Astrocyte (in vitro differentiated cells and primary cell): ENCODE results near the gene LDLRAD4. TPM values are rescaled to one million over a fixed set of nuclear protein-coding genes. Genes with fewer than 3 reads are reported as not detected.

ENCODE experiments used
- DNase-seq: peaks from one replicate; pipeline ENCODE4 v3.0.0-alpha.2; 2010; ENCODE audit warnings: low read depth
- FAIRE-seq: peaks from 2 replicates; lab custom pipeline; 2011; peaks lifted over from hg19 to GRCh38; lab: Jason Lieb, UNC
- H2AFZ ChIP-seq: 2 replicates; pipeline ENCODE4 v1.6.0; 2012; ENCODE audit warnings: low read depth, low read length, inconsistent platforms
- H3K27ac ChIP-seq: 2 replicates; pipeline ENCODE4 v1.5.1; 2011; ENCODE audit warnings: low read depth, low read length, inconsistent platforms
- H3K27me3 ChIP-seq: 2 replicates; pipeline ENCODE4 v1.6.0; 2011; ENCODE audit warnings: low read length, inconsistent platforms; ENCODE audit not compliant: insufficient read depth
- H3K36me3 ChIP-seq: 2 replicates; pipeline ENCODE4 v1.5.1; 2011; ENCODE audit warnings: low read length, inconsistent platforms; ENCODE audit not compliant: insufficient read depth
- H3K4me1 ChIP-seq: 2 replicates; pipeline ENCODE4 v1.5.1; 2011; ENCODE audit warnings: low read length, inconsistent platforms; ENCODE audit not compliant: insufficient read depth
- H3K4me2 ChIP-seq: 2 replicates; pipeline ENCODE4 v1.6.0; 2012; ENCODE audit warnings: low read length, inconsistent platforms
- H3K4me3 ChIP-seq: 2 replicates; pipeline ENCODE4 v1.5.1; 2011; ENCODE audit warnings: low read depth, mild to moderate bottlenecking, low read length, inconsistent platforms; ENCODE audit not compliant: insufficient read depth
- H3K79me2 ChIP-seq: 2 replicates; pipeline ENCODE4 v1.6.0; 2012; ENCODE audit warnings: mild to moderate bottlenecking, low read length, inconsistent platforms; ENCODE audit not compliant: insufficient read depth
- H3K9ac ChIP-seq: 2 replicates; pipeline ENCODE4 v1.6.0; 2012; ENCODE audit warnings: mild to moderate bottlenecking, low read length, inconsistent platforms
- H3K9me3 ChIP-seq: 2 replicates; pipeline ENCODE4 v1.5.1; 2012; ENCODE audit warnings: low read depth, mild to moderate bottlenecking, low read length, inconsistent platforms; ENCODE audit not compliant: insufficient read depth
- H4K20me1 ChIP-seq: 2 replicates; pipeline ENCODE4 v1.6.0; 2012; ENCODE audit warnings: low read length, inconsistent platforms; ENCODE audit not compliant: insufficient read depth
- H3K27ac Mint-ChIP-seq: one replicate; pipeline ENCODE4 v1.8.0; 2021; ENCODE audit warnings: mild to moderate bottlenecking, mixed read lengths; ENCODE audit not compliant: unreplicated experiment
- H3K27me3 Mint-ChIP-seq: one replicate; pipeline ENCODE4 v1.8.0; 2021; ENCODE audit warnings: low read depth, mixed read lengths; ENCODE audit not compliant: unreplicated experiment
- H3K36me3 Mint-ChIP-seq: one replicate; pipeline ENCODE4 v1.8.0; 2021; ENCODE audit warnings: low read depth, mixed read lengths; ENCODE audit not compliant: unreplicated experiment
- H3K4me1 Mint-ChIP-seq: one replicate; pipeline ENCODE4 v1.8.0; 2021; ENCODE audit warnings: low read depth, mixed read lengths; ENCODE audit not compliant: unreplicated experiment
- H3K4me3 Mint-ChIP-seq: one replicate; pipeline ENCODE4 v1.8.0; 2021; ENCODE audit warnings: mild to moderate bottlenecking, moderate library complexity, mixed read lengths; ENCODE audit not compliant: unreplicated experiment
- H3K9me3 Mint-ChIP-seq: one replicate; pipeline ENCODE4 v1.8.0; 2021; ENCODE audit warnings: mild to moderate bottlenecking, mixed read lengths; ENCODE audit not compliant: unreplicated experiment
- CTCF ChIP-seq: IDR thresholded peaks from 2 replicates; pipeline ENCODE4 v1.5.1; 2011; ENCODE audit warnings: low read depth, mild to moderate bottlenecking, inconsistent platforms, low read length, moderate library complexity; ENCODE audit not compliant: insufficient read depth
- EZH2 ChIP-seq: IDR thresholded peaks from 2 replicates; pipeline ENCODE4 v1.6.1; 2012; ENCODE audit warnings: mild to moderate bottlenecking, low read length, inconsistent platforms; ENCODE audit not compliant: insufficient read depth
- total RNA-seq: library from RNA; stranded (reverse); gene quantifications from 2 replicates; pipeline ENCODE4 v1.2.1, GENCODE V29; 2021

Gene LDLRAD4
- total RNA-seq, 1 donor from 2014 or later, result 26.0 TPM

DNA sequence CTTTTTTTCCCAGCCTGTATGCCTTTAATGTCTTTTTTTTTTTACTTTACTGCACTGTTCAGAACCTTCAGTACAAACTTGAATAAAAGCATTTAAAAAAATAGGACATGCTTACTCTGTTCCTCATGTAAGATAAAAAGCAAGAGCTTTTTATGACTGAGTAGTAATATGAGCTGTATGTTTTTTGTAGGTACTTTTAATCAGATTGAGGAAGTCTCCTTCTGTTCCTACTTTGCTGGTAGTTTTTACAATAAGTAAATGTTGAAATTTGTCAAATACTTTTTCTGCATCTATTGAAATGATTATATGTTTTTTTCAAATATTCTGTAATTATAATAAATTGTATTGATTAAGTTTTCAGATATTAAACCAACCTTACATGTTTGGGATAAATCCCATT lies 318.0 kb downstream of the LDLRAD4 start:
- no peak overlapping the region for H3K27ac Mint-ChIP-seq
- H3K9me3 Mint-ChIP-seq, result no peaks in the 10 kb centered on the region
- TF ChIP-seq CTCF, result no peak
- no peak for TF ChIP-seq EZH2

GRCh38 chr18:13537022-13537780 lies 318.6 kb downstream of the LDLRAD4 start:
- peaks cover 7% of the 10 kb centered on the region for H3K27me3 ChIP-seq
- H4K20me1 ChIP-seq, result no peaks in the 10 kb centered on the region
- H3K36me3 ChIP-seq, result no peaks in the 10 kb centered on the region
- no peak overlapping the region for H3K4me2 ChIP-seq
- TF ChIP-seq EZH2 (no peak), CTCF (no peak)
- H3K79me2 ChIP-seq, result no peaks in the 10 kb centered on the region
- Mint-ChIP-seq H3K36me3 (peaks cover under 1% of the 10 kb centered on the region), H3K27me3 (peaks cover under 1% of the 10 kb centered on the region), H3K4me3 (no peak overlapping the region), H3K9me3 (no peaks in the 10 kb centered on the region), H3K27ac (no peak overlapping the region), H3K4me1 (peaks cover 2% of the 10 kb centered on the region)
- H3K9ac ChIP-seq, result no peak overlapping the region
- no peak for DNase-seq
- no peaks in the 10 kb centered on the region for H3K9me3 ChIP-seq
- H3K4me1 ChIP-seq, result no peaks in the 10 kb centered on the region
- no peak overlapping the region for H3K4me3 ChIP-seq
- H3K27ac ChIP-seq, result no peak overlapping the region
- no peak for FAIRE-seq
- no peak overlapping the region for H2AFZ ChIP-seq

More for the DNA sequence above, 318.0 kb downstream of the LDLRAD4 start:
- Histone ChIP-seq H3K4me2 (no peak overlapping the region), H3K79me2 (no peaks in the 10 kb centered on the region), H2AFZ (no peak overlapping the region), H3K27ac (no peak overlapping the region), H3K4me3 (no peak overlapping the region), H3K36me3 (no peaks in the 10 kb centered on the region), H3K27me3 (peaks cover 7% of the 10 kb centered on the region), H3K4me1 (no peaks in the 10 kb centered on the region), H4K20me1 (no peaks in the 10 kb centered on the region), H3K9ac (no peak overlapping the region), H3K9me3 (no peaks in the 10 kb centered on the region)
- FAIRE-seq (no peak), DNase-seq (no peak)
- no peak overlapping the region for H3K4me3 Mint-ChIP-seq
- H3K4me1 Mint-ChIP-seq, result no peaks in the 10 kb centered on the region
- H3K36me3 Mint-ChIP-seq, result no peaks in the 10 kb centered on the region
- no peaks in the 10 kb centered on the region for H3K27me3 Mint-ChIP-seq

DNA sequence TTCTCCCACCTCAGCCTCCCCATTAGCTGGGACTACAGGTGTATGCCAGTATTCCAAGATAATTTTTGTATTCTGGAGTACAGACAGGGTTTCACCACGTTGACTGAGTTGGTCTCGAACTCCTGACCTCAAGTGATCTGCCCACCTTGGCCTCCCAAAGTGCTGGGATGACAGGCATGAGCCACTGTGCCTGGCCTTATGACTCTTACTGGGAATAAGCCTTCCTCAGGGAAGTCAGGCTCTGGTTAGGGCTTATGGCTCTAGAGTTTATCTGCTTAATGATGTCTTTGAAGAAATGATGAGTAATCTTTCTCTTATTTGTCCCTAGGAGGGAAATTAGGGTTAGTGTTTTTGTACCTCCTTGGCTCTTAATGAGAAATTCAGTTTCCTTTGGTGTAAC lies 320.1 kb downstream of the LDLRAD4 start:
- FAIRE-seq (no peak), DNase-seq (no peak)
- Histone ChIP-seq H3K9me3 (no peaks in the 10 kb centered on the region), H3K4me1 (no peaks in the 10 kb centered on the region), H3K9ac (no peak overlapping the region), H3K4me2 (no peak overlapping the region), H3K27ac (no peak overlapping the region), H3K36me3 (no peaks in the 10 kb centered on the region), H3K27me3 (peaks cover 1% of the 10 kb centered on the region), H3K79me2 (no peaks in the 10 kb centered on the region), H3K4me3 (no peak overlapping the region), H2AFZ (no peak overlapping the region), H4K20me1 (no peaks in the 10 kb centered on the region)
- peaks cover 6% of the 10 kb centered on the region for H3K27me3 Mint-ChIP-seq
- peaks cover 4% of the 10 kb centered on the region for H3K36me3 Mint-ChIP-seq
- no peaks in the 10 kb centered on the region for H3K9me3 Mint-ChIP-seq
- no peak for TF ChIP-seq EZH2
- no peak for TF ChIP-seq CTCF
- no peak overlapping the region for H3K27ac Mint-ChIP-seq
- H3K4me1 Mint-ChIP-seq, result peaks cover 4% of the 10 kb centered on the region
- no peak overlapping the region for H3K4me3 Mint-ChIP-seq
